GM21360 (cell line): Measurements from ENCODE around the gene UAP1.
"Not testable (repeated sequence)": the region's sequence is repeated elsewhere in the genome, so short reads cannot be mapped to it uniquely, and the experiment has no call there.

Experiments
- ATAC-seq: cut with Tn5 transposase; IDR thresholded peaks from one replicate; pipeline ENCODE4 v1.9.1; 2021; ENCODE audit warnings: mild to moderate bottlenecking, moderate library complexity; ENCODE audit not compliant: unreplicated experiment

Gene UAP1

DNA sequence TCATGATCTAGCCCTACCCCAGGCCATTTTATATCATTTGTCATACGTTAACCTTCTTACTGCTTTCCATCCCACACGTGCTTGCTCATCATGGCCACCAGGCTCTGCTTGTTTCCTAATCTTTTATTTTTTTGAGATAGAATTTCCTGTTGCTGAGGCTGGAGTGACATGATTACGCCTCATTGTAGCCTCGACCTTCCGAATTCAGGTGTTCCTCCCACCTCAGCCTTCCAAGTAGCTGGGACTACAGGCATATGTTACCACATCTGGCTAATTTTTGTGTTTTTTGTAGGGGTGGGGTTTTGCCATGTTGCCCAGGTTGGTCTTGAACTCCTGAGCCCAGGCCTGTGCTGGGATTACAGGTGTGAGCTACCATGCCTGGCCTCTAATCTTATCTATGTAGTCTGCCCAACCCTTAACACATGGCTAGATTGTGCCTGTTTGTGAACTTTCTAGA lies 3.3 kb downstream of the UAP1 start:
- no peak for ATAC-seq

DNA sequence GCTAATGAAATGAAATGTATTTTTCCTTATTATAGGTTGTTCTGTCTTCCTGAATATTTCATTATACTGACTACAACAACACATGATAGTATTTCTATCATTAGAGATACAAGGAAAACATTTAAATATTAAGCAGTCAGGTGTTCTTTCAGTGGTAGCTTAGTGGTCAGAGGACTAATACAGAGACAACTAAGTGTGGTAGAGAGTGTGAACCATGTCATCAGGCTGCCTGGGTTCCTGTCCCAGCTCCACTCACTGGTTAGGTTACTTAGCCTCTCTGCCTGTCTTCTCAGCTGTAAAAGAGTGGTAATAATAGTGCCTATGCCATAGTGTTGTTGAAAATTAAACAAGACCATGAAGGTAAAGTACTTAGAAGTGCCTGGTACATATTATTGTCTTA lies 3.9 kb downstream of the UAP1 start:
- ATAC-seq, result no peak

DNA sequence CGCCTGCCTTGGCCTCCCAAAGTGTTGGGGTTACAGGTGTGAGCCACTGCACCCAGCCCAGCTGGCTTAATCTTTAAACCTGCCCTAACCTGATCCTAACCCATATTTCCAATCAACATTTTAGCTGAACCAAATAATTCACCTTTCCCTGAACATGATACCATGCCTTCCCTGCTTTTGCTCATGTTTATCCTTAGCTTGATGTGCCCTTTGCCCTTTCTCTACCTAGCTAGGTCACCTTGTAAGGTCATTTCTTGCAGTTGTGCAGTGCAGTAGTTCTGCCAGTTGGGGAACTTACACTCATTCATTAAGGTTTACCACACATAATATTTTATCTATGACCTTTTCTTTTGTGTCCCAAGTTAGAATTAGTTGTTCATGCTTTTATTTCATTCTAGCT lies 5.3 kb downstream of the UAP1 start:
- ATAC-seq, result no peak

DNA sequence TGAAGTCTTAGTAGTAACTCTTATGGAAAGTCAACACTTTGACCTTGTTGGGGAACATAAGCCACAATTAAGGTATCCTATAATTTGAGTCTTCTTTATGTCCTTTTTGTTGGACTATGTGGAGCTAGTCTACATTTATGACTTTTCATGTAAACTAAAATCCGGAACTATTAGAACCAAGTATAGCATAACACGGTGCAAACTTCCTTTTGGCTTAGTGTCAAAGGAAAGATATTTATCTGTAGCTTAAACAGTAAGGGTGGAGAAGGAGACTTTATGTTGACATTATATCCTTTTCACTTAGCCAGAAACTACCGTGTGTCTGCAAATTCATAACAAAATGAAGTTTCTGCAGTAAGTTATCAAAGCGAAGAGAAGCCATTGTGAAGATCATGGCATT lies 7.3 kb downstream of the UAP1 start:
- no peak for ATAC-seq

DNA sequence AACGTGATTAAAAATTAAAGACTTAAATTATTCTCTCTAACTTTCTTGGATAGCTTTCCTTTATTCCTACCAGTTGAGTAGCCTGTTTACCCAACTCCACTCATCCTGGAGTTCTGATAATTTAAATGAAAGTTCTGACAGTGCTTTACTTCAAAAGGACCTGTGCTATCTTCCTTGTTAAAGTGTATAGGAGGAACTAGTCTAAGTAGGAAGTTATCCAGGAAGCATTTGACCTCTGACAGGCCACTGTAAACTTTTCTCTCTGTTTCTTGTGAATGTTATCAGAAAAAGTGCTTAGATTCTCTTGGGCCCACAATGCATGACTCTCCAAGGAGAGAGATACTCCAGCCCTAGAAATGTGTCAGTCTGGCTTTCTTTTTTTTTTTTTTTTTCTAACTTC lies 9.2 kb downstream of the UAP1 start:
- ATAC-seq, result no peak

DNA sequence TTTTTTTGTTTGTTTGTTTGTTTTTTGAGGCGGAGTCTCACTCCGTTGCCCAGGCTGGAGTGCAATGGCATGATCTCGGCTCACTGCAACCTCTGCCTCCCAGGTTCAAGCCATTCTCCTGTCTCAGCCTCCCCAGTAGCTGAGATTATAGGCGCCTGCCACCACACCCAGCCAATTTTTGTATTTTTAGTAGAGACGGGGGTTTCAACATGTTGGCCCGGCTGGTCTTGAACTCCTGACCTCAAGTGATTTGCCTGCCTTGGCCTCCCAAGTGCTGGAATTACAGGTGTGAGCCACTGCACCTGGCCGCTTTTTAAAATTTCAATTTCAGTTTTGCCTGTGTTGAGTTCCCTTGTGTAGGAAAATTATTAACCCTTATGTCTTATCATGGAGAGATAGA lies 9.6 kb downstream of the UAP1 start:
- ATAC-seq, result not testable (repeated sequence)

DNA sequence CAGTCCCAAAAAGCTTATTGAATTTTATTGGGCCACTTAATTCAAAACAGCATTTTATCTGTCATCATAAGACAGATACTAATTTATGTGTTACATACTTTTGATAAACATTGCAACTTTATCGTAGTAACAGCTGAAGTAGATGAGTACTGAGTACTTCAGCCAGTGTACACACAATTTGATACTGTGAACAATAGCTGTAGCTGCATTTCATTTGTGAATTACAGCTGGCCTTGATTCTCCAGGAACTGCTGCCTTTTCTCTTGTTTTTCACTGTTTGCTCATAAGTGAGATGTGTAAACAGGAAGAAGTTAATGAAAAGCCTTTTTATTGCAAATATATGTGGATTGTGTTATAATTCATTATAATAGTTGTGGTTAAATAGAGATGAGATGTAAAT lies 10.2 kb downstream of the UAP1 start:
- no peak for ATAC-seq

DNA sequence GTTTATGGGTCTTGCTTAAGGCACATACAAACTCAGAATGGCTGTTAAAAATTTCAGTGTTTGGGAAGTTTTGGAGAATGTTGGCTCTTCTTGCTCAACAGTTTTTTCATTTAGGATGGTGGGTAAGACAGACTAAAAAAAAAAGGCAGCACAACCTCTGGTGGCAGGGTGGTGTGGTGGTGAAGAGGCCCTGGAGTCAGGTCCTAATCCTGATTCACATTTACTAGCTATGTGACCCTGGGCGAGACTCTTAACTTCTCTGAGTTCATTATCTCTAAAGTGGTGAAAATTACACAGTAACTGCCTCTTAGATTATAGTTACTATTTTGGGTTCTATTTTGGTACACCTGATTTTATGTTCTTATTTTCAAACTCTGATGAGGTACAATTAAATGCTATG lies 11.6 kb downstream of the UAP1 start:
- ATAC-seq, result no peak

DNA sequence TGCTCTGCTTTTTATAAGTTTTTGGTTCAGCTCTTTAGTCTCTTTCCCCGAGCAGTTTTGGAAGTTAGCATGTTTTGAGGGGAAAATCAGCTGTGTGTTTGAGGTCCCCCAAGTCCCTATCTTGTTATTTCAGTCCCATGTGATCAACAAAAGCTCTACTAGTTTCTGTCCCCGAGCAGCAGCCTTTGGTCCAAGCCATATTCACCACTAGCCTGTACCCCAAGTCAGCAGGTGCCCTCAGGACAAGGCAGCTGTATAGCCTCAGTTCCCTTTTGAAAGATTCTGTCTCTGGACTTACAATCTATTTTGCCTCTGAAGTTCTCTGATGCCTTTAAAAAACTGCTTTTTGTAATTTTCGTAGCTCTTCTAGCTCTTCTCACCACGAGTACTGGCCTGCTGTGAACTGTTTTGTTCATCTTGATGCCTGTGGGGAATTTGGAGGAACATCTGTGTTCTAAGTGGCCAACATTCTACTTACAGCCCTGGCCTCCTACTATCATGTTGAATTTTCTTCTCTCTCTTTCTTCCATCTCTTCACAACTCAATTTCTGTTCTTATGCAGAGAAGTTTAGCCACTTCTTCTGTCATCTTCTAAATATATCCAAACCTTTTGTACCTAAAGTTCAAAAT lies 16.7 kb downstream of the UAP1 start:
- ATAC-seq, result no peak

DNA sequence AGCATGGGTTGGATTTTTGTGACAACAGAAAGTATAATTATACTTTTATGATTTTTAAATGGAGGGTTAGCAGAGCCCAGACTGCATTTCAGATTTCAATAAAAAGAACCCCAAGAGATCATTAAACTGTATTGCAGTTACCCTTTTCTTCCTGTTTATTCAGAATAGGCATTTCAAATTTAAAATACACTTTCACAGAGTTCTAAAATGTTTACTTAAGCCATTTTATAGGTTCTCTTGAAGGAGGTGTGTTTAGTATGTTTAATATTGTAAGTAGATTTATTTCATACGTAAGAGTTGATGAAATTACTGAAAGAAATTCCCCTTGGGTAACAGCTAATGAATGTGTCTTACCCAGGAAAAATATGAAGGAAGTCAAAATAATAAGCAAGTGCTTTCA lies 17.4 kb downstream of the UAP1 start:
- no peak for ATAC-seq

DNA sequence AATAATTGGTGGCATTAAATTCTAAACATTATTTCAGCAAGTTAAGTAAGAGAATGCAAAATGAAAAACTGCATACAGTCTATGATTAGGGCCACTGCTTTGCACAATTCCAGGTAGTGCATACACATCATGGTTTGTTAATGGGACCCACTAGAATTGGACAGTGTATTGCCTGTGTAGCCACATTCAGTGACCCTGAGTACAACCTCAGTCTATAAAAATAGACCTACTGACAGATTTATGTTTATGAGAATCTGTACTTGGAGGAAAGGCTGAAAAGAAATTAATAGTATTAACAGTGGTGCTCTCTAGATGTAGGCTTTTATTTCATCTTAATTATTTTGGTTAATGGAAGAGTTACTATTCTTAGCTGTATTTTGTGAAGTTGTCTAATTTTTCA lies 18.8 kb downstream of the UAP1 start:
- ATAC-seq, result no peak

DNA sequence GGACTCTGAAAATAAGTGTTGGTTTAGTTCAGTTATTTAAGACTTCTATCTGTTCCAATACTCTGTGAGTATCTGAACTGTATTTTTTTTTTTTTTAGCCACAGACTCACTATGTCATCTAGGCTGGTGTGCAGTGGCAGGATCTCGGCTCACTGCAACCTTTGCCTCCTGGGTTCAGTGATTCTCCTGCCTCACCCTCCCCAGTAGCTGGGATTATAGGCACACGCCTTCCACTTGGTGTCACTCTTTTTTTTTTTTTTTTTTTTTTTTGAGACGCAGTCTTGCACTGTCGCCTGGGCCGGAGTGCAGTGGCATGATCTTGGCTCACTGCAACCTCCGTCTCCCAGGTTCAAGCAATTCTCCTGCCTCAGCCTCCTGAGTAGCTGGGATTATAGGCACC lies 21.4 kb downstream of the UAP1 start:
- not testable (repeated sequence) for ATAC-seq

DNA sequence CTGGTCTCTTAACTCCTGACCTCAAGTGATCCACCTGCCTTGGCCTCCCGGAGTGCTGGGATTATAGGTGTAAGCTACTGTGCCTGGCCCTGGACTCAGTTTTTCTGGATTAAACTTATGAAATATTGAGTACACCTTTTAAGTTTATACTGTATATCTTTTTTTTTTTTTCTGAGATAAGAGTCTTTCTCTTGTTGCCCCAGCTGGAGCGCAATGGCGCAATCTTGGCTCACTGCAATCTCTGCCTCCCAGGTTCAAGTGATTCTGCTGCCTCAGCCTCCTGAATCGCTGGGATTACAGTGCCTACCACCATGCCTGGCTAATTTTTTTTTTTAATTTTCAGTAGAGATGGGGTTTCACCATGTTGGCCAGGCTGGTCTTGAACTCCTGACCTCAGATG lies 23.6 kb downstream of the UAP1 start:
- not testable (repeated sequence) for ATAC-seq

DNA sequence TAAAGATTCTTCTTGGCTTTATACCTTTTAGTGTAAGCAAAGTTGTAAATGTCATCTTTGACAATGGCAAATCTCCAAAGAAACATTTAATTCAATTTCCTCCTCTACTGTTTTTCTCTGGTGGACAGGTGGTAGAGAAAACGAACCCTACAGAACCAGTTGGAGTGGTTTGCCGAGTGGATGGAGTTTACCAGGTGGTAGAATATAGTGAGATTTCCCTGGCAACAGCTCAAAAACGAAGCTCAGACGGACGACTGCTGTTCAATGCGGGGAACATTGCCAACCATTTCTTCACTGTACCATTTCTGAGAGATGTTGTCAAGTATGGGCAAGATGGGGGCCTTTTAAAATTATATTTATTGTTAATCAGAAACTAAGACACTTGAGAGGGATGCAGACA lies 25.8 kb downstream of the UAP1 start:
- no peak for ATAC-seq

DNA sequence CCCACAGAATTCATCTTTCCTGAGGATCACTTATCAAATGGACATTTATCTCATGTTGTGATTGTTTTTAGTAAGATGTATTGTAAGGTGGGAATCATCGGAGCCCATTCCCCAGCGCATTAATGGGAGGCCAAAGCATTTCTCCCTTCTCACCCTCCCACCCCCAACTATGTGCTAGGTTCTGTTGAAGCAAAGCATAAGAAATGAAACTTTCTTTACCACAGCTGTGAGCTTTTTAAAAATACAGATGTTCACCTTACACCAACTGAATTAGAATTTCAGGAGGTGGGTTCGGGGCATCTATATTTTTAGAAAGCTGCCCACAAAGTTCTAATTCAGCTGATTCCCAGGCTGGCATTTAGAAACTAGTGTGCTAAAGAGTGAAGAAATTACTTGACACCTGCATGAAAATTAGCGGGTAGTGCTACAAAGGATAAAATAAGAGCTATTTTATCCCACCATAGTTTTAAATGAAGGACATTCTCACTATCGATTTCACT lies 26.3 kb downstream of the UAP1 start:
- ATAC-seq, result no peak

DNA sequence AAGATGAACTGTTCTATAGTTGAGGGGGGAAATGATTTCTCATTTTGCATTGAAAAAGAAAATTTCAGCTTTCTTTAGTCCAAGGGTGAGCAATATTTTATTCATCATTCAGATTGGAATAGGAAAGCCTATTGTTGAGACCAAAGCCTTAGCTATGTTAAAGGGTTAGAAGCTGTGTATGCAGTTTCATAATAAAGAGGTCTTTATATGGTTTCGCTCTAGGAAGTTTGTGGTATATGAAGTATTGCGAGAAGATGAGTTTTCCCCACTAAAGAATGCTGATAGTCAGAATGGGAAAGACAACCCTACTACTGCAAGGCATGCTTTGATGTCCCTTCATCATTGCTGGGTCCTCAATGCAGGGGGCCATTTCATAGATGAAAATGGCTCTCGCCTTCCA lies 28.6 kb downstream of the UAP1 start:
- ATAC-seq, result no peak

DNA sequence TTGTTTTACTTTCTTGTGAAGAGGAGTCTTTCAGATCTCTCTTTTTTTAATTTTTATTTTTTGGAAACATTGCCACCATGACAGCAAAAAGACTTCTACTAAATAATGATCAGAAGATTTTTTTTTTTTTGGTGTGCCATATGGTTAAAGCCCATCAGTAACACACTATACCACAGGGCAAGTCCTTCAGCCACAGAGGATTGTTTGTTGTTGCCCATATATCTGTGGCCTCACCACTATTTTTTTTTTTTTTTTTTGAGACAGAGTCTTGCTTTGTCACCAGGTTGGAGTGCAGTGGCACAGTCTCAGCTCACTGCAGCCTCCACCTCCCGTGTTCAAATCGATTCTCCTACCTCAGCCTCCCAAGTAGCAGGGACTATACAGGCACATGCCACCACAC lies 29.2 kb downstream of the UAP1 start:
- ATAC-seq, result no peak

DNA sequence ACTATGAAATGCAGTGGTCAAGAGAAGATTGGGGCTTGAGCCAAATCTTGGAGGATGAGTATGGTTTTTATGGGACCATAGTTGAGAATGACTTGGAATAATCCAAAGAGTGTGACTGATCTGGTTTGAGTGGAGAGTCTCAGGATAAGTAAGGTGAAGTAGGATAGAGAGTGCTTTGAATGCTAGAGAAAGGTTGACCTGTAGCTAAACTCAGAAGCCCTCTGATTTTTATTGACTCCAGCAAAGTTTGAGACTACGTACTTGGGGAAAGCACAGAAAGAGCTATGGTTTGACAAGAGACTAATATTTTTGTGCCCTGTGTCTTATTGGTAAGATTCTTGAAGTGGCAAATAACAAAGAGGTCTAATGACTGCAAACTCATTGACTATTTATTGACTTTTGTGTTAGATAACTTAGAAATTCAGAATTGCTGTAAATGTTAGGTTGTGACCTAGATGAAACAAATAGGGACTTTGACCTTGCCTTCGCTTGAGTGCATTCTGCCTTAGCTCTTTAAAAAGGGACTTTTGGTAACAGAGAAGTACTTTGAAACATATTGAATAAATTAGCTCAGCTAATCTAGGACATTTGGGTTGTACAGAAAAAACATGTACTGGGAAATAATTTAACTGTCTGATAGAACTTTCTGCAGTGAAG lies 35.1 kb downstream of the UAP1 start:
- ATAC-seq, result no peak

DNA sequence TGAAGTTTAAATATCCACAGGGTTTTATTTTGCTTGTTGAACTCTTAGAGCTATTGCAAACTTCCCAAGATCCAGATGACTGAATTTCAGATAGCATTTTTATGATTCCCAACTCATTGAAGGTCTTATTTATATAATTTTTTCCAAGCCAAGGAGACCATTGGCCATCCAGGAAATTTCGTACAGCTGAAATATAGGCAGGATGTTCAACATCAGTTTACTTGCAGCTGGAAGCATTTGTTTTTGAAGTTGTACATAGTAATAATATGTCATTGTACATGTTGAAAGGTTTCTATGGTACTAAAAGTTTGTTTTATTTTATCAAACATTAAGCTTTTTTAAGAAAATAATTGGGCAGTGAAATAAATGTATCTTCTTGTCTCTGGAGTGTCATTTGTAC lies 37.9 kb downstream of the UAP1 start:
- ATAC-seq, result no peak

DNA sequence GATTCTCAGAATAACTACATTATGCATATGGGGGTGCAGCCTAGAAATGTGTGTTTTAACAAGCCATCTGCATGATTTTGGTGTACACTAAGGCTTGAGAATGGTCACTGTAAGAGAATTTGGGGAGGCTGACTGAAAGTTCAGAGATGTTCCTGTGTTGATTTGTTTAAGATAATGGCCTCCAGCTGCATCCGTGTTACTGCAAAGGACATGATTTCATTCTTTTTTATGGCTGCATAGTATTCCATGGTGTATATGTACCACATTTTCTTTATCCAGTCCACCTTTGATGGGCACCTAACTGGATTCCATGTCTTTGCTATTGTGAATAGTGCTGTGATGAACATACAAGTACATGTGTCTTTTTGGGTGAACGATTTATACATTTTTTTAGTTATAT lies 41.6 kb downstream of the UAP1 start:
- ATAC-seq, result not testable (repeated sequence)

DNA sequence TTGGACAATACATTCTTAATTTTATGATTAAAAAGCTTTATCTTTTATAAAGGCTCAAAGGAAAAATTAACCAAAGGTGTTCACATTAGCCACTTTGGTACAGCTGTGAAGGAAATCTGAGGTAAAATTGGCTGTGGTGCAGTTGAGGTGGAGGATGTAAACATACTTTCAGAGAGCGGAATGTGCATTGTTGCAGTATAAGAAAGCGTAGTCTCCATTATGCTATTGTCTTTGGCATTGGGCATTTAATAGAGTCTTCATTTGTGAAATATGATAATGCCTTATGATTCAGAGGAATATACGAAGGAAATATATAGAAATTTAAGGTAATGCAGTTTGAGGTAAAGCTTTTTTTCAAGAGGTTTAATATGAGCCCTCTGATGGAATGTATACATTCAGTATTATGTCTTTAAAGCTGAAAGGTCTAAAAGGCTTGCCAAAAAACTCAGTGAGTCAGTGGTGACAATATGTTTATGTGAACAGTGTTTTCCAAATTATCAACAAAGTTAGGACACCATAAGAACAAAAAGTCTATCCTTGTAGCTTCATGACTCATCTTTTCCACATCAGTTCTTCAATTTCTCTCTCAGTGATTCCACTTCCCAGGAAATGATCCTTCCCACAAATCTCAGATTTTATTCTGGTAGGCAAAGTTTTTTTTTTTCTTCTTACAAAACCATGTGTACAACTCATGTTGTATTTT lies 43.9 kb downstream of the UAP1 start:
- no peak for ATAC-seq

DNA sequence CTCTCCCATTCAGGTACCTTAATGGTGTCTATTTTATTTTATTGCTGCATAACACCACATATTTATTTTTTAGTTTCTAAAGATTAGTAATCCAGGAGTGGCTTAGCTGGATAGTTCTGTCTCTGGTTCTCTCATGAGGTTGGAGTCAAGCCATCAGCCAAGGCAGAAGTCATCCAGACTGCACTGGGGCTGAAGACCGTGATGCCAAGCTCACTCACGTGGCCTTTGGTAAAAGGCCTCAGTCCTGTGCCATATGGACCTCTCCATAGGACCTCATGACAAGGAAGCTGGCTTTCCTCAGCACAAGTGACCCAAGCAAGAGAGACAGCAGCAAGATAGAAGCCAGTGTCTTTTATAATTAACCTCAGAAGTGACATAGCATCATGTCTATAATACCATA lies 47.8 kb downstream of the UAP1 start:
- ATAC-seq, result no peak
